Trophoblast cell (in vitro differentiated cells and primary cell): Measurements from ENCODE around the gene AOPEP.

ENCODE experiments used
- DNase-seq, 2 donors: peaks; one replicate each; pipeline ENCODE4 v3.0.0-alpha.2; 2016
- H2AFZ ChIP-seq: 2 replicates; pipeline ENCODE4 v1.6.1; 2013; ENCODE audit warnings: low read length, moderate library complexity, mild to moderate bottlenecking; ENCODE audit not compliant: insufficient read depth, poor library complexity
- H2AK5ac ChIP-seq: 2 replicates; pipeline ENCODE4 v1.6.1; 2013; ENCODE audit warnings: mild to moderate bottlenecking, low read length
- H2BK120ac ChIP-seq: 2 replicates; pipeline ENCODE4 v1.6.1; 2013; ENCODE audit warnings: low read length, mild to moderate bottlenecking, moderate library complexity; ENCODE audit not compliant: insufficient read depth, poor library complexity
- H2BK12ac ChIP-seq: 2 replicates; pipeline ENCODE4 v1.6.1; 2013; ENCODE audit warnings: mild to moderate bottlenecking, low read length, moderate library complexity
- H2BK5ac ChIP-seq: 2 replicates; pipeline ENCODE4 v1.6.1; 2013; ENCODE audit warnings: low read length, low read depth, moderate library complexity, mild to moderate bottlenecking; ENCODE audit not compliant: poor library complexity
- H3K14ac ChIP-seq: 2 replicates; pipeline ENCODE4 v1.6.1; 2013; ENCODE audit warnings: mild to moderate bottlenecking, low read length
- H3K18ac ChIP-seq: 2 replicates; pipeline ENCODE4 v1.6.1; 2013; ENCODE audit warnings: mild to moderate bottlenecking, low read length
- H3K23ac ChIP-seq: 2 replicates; pipeline ENCODE4 v1.6.1; 2013; ENCODE audit warnings: low read length
- H3K27ac ChIP-seq: 2 replicates; pipeline ENCODE4 v1.5.1; 2013; ENCODE audit warnings: low read depth, mild to moderate bottlenecking, inconsistent platforms, low read length, moderate library complexity
- H3K27me3 ChIP-seq: 2 replicates; pipeline ENCODE4 v1.6.1; 2013; ENCODE audit warnings: inconsistent platforms, mild to moderate bottlenecking, low read length, moderate library complexity; ENCODE audit not compliant: insufficient read depth
- H3K36me3 ChIP-seq, 2 experiments: 1 replicate in 1 of 2; 2 replicates in 1 of 2; pipeline ENCODE4 v1.6.1; 2013; ENCODE audit warnings: low read length in 2 of 2, mild to moderate bottlenecking in 2 of 2, moderate library complexity in 1 of 2; ENCODE audit not compliant: insufficient read depth in 2 of 2, control insufficient read depth in 1 of 2
- H3K4ac ChIP-seq: 2 replicates; pipeline ENCODE4 v1.6.1; 2013; ENCODE audit warnings: low read depth, mild to moderate bottlenecking, low read length, moderate library complexity
- H3K4me1 ChIP-seq, 2 experiments: 1 replicate in 1 of 2; 2 replicates in 1 of 2; pipeline ENCODE4 v1.6.1; 2013; ENCODE audit warnings: low read length in 2 of 2, mild to moderate bottlenecking in 2 of 2, moderate library complexity in 1 of 2; ENCODE audit not compliant: insufficient read depth in 2 of 2, control insufficient read depth in 1 of 2
- H3K4me2 ChIP-seq: 2 replicates; pipeline ENCODE4 v1.6.1; 2013; ENCODE audit warnings: inconsistent platforms, mild to moderate bottlenecking, low read length, moderate library complexity
- H3K4me3 ChIP-seq: 2 replicates; pipeline ENCODE4 v1.5.1; 2013; ENCODE audit warnings: mild to moderate bottlenecking, low read depth, low read length, inconsistent platforms
- H3K79me1 ChIP-seq: one replicate; pipeline ENCODE4 v1.6.1; 2013; ENCODE audit warnings: low read length
- H3K79me2 ChIP-seq: 2 replicates; pipeline ENCODE4 v1.6.1; 2013; ENCODE audit warnings: low read length, mild to moderate bottlenecking; ENCODE audit not compliant: control insufficient read depth, insufficient read depth, poor library complexity
- H3K9ac ChIP-seq: 2 replicates; pipeline ENCODE4 v1.6.1; 2013; ENCODE audit warnings: mild to moderate bottlenecking, low read length
- H3K9me3 ChIP-seq: 2 replicates; pipeline ENCODE4 v1.6.1; 2013; ENCODE audit warnings: low read depth, mild to moderate bottlenecking, control low read depth, inconsistent platforms, low read length; ENCODE audit not compliant: insufficient read depth
- H4K12ac ChIP-seq: 2 replicates; pipeline ENCODE4 v1.6.1; 2013; ENCODE audit warnings: low read depth, mild to moderate bottlenecking, low read length, moderate library complexity
- H4K8ac ChIP-seq: 2 replicates; pipeline ENCODE4 v1.6.1; 2013; ENCODE audit warnings: low read depth, mild to moderate bottlenecking, low read length, moderate library complexity
- H4K91ac ChIP-seq: one replicate; pipeline ENCODE4 v1.6.1; 2013; ENCODE audit warnings: low read depth, mild to moderate bottlenecking, low read length, moderate library complexity
- WGBS: extraction: QIAGEN DNeasy Blood & Tissue Kit; methylation state at CpG from one replicate; pipeline ENCODE4 v1.1.7; 2013; ENCODE audit warnings: missing lambda C conversion rate; ENCODE audit not compliant: insufficient read length, insufficient coverage; ENCODE audit errors: extremely low coverage; 5-methylcytosine and 5-hydroxymethylcytosine counted together

The AOPEP gene

DNA sequence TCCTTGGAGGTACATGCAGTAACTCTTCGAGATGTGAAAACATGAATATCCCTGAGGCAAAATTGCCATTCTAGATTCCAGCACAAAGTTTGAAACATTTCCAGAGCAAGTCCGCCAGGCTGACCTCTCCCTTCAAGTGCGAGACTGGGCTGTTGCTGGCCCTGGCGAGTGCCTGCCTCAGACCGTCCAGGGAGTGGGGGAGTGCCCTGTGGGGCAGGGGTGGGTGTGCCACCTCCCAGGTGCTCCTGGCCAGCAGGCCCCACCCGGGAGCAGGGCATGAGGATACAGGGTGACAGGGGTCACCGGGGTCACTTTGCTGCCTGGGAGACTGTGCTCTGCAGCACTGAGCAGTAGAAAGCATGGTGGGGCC lies 199.9 kb downstream of the AOPEP start:
- Histone ChIP-seq H3K79me1 (peaks cover 45% of the 10 kb centered on the region), H3K14ac (peak overlapping the region; percentile 41), H3K36me3 (peaks cover 0 to 3% of the 10 kb centered on the region in 2 experiments), H3K9me3 (no peaks in the 10 kb centered on the region), H4K91ac (peak overlapping the region; percentile 88), H3K4me3 (peak overlapping the region; percentile 41), H4K12ac (no peak overlapping the region), H3K79me2 (peaks cover 10% of the 10 kb centered on the region), H3K4me1 (peaks cover 40 to 44% of the 10 kb centered on the region in 2 experiments), H2BK12ac (peak overlapping the region; percentile 86), H3K18ac (peak overlapping the region; percentile 60), H4K8ac (peak overlapping the region; percentile 41), H3K4me2 (no peak overlapping the region), H2AFZ (no peak overlapping the region), H2BK5ac (peak overlapping the region; percentile 64), H2AK5ac (peak overlapping the region; percentile 31), H3K9ac (no peak overlapping the region), H3K27me3 (no peaks in the 10 kb centered on the region), H3K4ac (no peak overlapping the region), H3K23ac (no peak overlapping the region), H3K27ac (peak overlapping the region; percentile 77), H2BK120ac (peak overlapping the region; percentile 35)
- no CpG with 5 or more reads among the region's 7 CpGs for WGBS
- DNase-seq = no peak

DNA sequence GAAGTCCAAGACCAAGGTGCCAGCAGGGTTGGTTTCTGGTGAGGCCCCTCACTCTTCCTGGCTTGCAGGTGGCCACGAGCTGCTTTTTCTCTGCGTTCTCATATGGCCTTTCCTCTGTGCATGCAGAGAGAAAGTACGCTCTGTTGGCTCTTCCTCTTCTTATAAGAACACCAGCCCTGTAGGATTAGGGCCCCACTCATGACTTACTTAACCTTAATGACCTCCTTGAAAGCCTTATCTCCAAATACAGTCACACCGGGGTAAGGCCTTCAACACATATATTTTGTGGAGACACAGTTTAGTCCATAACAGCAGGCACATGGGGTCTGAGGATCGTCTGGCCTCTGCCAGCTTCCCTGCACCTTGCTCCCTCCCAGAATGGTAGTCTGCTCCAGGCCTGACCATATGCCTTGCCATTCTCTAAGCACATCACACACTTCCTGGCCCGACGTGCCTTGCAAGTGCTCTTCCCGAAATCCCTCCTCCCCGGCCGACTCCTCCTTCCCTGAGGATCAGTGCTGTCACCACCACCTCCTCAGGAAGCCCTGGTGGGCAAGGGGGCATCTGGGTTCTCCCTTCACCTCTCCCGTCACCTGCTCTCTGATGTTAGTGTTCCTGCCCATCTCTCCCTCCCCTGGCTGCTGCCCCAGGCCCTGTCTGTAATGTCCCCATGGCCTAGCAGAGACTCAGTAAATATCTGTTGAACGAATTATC lies 200.7 kb downstream of the AOPEP start:
- peaks cover 38% of the 10 kb centered on the region for H3K79me1 ChIP-seq
- no CpG with 5 or more reads among the region's 12 CpGs for WGBS
- H4K91ac ChIP-seq = peak overlapping the region; percentile 45
- peak overlapping the region; percentile 39 for H3K18ac ChIP-seq
- peak overlapping the region; percentile 63 for H2BK12ac ChIP-seq
- no peak overlapping the region for H3K4me3 ChIP-seq
- peak overlapping the region; percentile 60 for H2AK5ac ChIP-seq
- H3K4me1 ChIP-seq = peaks cover 33 to 40% of the 10 kb centered on the region in 2 experiments
- no peak overlapping the region for H4K12ac ChIP-seq
- no peaks in the 10 kb centered on the region for H3K9me3 ChIP-seq
- H4K8ac ChIP-seq = peak overlapping the region; percentile 25
- peaks cover 0 to 3% of the 10 kb centered on the region in 2 experiments for H3K36me3 ChIP-seq
- peak overlapping the region; percentile 45 for H3K14ac ChIP-seq
- H3K9ac ChIP-seq = no peak overlapping the region
- no peak overlapping the region for H3K4me2 ChIP-seq
- H2AFZ ChIP-seq = no peak overlapping the region
- no peaks in the 10 kb centered on the region for H3K27me3 ChIP-seq
- no peak overlapping the region for H3K23ac ChIP-seq
- no peak for DNase-seq
- H2BK120ac ChIP-seq = peak overlapping the region; percentile 39
- H3K4ac ChIP-seq = no peak overlapping the region
- peaks cover 7% of the 10 kb centered on the region for H3K79me2 ChIP-seq
- peak overlapping the region; percentile 32 for H2BK5ac ChIP-seq
- no peak overlapping the region for H3K27ac ChIP-seq

DNA sequence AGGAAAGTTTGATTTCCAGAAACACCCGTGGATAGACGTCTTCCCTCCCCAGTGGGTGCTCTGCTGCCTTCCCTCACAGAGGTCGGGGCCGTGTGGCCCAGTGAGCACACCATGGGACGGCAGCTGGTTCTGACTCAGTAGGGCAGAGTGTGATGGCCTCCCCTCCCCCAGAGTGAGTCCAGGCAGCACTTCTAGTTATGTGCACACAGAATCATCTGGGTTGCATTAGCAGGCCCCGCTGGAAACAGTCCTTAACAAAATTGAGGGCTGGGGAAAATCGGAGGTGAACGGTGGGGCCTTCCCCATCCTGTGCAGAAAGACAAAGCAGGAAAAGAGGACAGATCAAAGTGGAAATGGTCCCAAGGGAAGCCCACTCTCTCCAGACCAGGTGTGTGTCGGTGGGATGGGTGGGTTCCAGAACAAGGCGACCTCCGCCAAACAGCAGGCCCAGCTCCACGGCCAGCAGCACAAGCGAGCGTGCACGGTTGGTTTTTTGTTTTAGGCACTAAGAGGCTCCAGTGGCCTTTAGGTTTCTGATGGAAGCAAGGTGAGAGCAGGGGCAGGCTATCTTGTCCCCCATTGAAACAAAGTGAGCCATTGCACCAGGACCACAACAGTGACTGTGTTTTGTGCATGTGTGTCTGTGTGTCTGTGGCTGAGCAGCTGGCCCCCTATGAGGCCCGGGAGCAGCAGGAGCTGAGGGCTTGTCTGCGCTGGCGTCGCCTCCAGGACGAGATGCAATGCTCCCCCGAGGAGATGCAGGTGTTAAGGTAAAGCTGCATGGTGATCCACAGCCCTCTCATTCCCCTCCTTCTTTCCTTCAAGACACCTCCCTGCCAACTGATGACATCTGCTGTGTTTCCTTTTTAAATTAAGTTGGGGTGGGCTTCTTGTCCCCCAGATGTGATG lies 201.5 kb downstream of the AOPEP start:
- H3K4me2 ChIP-seq = no peak overlapping the region
- no peaks in the 10 kb centered on the region for H3K9me3 ChIP-seq
- H4K91ac ChIP-seq = peak overlapping the region; percentile 45
- no peak overlapping the region for H3K9ac ChIP-seq
- H4K8ac ChIP-seq = no peak overlapping the region
- H3K4me3 ChIP-seq = no peak overlapping the region
- peaks cover 0 to 3% of the 10 kb centered on the region in 2 experiments for H3K36me3 ChIP-seq
- no peak overlapping the region for H3K4ac ChIP-seq
- DNase-seq = no peak
- peaks cover 30 to 38% of the 10 kb centered on the region in 2 experiments for H3K4me1 ChIP-seq
- H3K27ac ChIP-seq = no peak overlapping the region
- H2BK5ac ChIP-seq = peak overlapping the region; percentile 32
- peak overlapping the region; percentile 15 for H2BK12ac ChIP-seq
- peak overlapping the region; percentile 39 for H3K18ac ChIP-seq
- H2BK120ac ChIP-seq = peak overlapping the region; percentile 39
- no peak overlapping the region for H2AFZ ChIP-seq
- peaks cover 7% of the 10 kb centered on the region for H3K79me2 ChIP-seq
- peak overlapping the region; percentile 60 for H2AK5ac ChIP-seq
- H3K27me3 ChIP-seq = no peaks in the 10 kb centered on the region
- H3K79me1 ChIP-seq = peaks cover 34% of the 10 kb centered on the region
- peak overlapping the region; percentile 4 for H3K14ac ChIP-seq
- H3K23ac ChIP-seq = no peak overlapping the region
- WGBS = no CpG with 5 or more reads among the region's 21 CpGs
- no peak overlapping the region for H4K12ac ChIP-seq

DNA sequence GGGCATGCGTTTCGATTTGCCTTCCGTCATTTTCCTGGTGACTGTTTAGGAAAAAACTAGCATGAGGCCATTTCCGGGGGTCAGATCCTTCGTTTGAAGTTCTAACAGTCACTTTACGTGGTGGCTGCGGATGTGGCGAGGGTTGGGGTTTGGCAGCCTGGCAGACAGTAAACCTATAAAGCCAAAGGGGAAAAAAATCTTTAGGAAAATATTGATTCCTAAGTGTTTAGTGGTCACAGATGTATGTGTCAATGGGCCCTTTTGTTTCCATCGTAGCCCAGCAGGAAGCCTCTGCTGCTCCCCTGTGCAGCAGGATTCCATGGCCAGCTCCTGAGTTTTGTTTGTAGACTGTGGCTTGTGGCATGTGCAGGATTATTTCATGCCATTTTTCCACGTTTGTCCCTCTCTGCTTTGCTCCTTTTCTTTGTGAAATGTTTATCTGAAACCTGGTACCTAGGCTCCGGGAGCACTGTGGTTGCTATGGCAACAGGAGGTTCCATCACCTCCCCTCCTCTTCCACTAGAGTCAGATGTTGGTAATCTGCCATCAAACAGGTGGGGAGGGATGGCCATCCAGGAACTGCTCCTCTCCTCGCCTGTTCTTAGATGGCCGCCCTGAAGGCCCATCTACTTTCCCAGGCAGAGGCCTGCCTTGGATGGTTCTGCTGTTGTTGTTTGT lies 202.3 kb downstream of the AOPEP start:
- Histone ChIP-seq H4K91ac (no peak overlapping the region), H3K36me3 (peaks cover 0 to 3% of the 10 kb centered on the region in 2 experiments), H3K4ac (no peak overlapping the region), H3K9me3 (no peaks in the 10 kb centered on the region), H2AFZ (no peak overlapping the region), H3K79me1 (peaks cover 26% of the 10 kb centered on the region), H3K14ac (no peak overlapping the region), H3K4me1 (peaks cover 23 to 31% of the 10 kb centered on the region in 2 experiments), H3K23ac (no peak overlapping the region), H2BK120ac (no peak overlapping the region), H2BK12ac (no peak overlapping the region), H3K4me3 (no peak overlapping the region), H4K8ac (no peak overlapping the region), H3K79me2 (peaks cover 7% of the 10 kb centered on the region), H3K27me3 (no peaks in the 10 kb centered on the region), H4K12ac (no peak overlapping the region), H3K9ac (no peak overlapping the region), H3K4me2 (no peak overlapping the region), H2AK5ac (no peak overlapping the region), H3K18ac (no peak overlapping the region), H2BK5ac (no peak overlapping the region), H3K27ac (no peak overlapping the region)
- no CpG with 5 or more reads among the region's 13 CpGs for WGBS
- no peak for DNase-seq
